Keratinocyte (primary cell): ENCODE measurements around the gene CTDSP2.

Source experiments
- EZH2 ChIP-seq: IDR thresholded peaks from one replicate; pipeline ENCODE4 v1.6.1; 2012; ENCODE audit warnings: inconsistent platforms, mild to moderate bottlenecking, low read length, moderate library complexity
- TF ChIP-seq, protein P1 (sequence below), 3 experiments: IDR thresholded peaks in 1 of 3; conservative IDR thresholded peaks in 1 of 3; optimal IDR thresholded peaks in 1 of 3; 2 replicates in 2 of 3; 3 replicates in 1 of 3; pipeline versions ENCODE3 to v1.5.1; 2011; ENCODE audit warnings: low read length in 3 of 3, mild to moderate bottlenecking in 3 of 3, moderate library complexity in 2 of 3, control low read depth in 1 of 3, inconsistent platforms in 1 of 3; ENCODE audit not compliant: insufficient read depth in 2 of 3; ENCODE audit errors: extremely low read depth in 1 of 3

DNA sequence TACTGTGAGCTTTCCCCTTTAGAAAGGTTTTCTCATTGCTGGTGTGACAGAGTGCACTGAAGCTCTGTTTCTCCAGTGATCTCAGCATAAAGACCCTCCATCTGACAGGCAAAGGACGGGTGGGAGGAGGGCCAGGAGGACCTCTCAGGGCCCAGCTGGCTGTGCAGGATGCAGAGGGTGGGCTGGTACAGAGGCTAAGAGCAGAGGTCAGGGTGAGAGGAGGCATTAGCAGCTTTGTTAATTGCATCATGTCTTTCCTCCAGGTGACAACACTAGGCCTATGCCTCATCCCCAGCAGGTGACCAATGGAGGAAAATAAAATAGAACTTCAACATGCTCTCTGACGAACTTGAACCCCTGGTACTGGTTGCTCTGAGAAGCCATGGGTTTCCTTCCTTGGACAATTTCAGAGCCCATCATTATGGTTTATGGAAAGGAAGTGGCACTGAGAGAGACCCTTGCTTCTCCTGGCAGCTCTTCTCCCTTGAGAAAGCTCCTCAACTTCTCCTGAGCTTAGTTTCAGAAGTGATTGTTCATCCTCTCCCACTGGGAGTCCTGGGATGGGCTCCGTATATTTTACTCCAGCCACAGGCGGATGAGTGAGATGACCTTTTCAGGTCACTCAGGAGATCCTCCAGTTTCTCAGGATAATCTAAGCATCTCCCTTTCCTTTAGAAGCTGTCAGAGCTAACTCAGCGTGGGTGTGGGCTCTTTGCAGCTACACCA, 49.0 kb upstream of the CTDSP2 start:
- TF ChIP-seq, protein P1, sequence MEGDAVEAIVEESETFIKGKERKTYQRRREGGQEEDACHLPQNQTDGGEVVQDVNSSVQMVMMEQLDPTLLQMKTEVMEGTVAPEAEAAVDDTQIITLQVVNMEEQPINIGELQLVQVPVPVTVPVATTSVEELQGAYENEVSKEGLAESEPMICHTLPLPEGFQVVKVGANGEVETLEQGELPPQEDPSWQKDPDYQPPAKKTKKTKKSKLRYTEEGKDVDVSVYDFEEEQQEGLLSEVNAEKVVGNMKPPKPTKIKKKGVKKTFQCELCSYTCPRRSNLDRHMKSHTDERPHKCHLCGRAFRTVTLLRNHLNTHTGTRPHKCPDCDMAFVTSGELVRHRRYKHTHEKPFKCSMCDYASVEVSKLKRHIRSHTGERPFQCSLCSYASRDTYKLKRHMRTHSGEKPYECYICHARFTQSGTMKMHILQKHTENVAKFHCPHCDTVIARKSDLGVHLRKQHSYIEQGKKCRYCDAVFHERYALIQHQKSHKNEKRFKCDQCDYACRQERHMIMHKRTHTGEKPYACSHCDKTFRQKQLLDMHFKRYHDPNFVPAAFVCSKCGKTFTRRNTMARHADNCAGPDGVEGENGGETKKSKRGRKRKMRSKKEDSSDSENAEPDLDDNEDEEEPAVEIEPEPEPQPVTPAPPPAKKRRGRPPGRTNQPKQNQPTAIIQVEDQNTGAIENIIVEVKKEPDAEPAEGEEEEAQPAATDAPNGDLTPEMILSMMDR (optimal IDR thresholded peaks at IDR 0.05 in 1 of 3, IDR thresholded peaks at IDR 0.05 in 1 of 3, conservative IDR thresholded peaks at IDR 0.05 in 1 of 3; ENCODE audit: extremely low read depth in 1 of 3, insufficient read depth in 2 of 3, low read length in 3 of 3): no peak
- TF ChIP-seq EZH2: no peak
